ENCODE results near the gene PHACTR3. TPM values are rescaled to one million over a fixed set of nuclear protein-coding genes. Genes with fewer than 3 reads are reported as not detected.

The PHACTR3 gene
- total RNA-seq, 1 experiment from 2014 or later, result 0.11 TPM

- no peak overlapping the region for H3K4me3 ChIP-seq (ENCODE audit: low read depth, low read length)
- Mint-ChIP-seq H3K9me3 (ENCODE audit: unreplicated experiment) (no peaks in the 10 kb centered on the region), H3K27ac (ENCODE audit: unreplicated experiment) (no peak overlapping the region), H3K27me3 (ENCODE audit: insufficient read depth, unreplicated experiment) (peaks cover 44% of the 10 kb centered on the region), H3K4me3 (ENCODE audit: unreplicated experiment) (no peak overlapping the region), H3K4me1 (ENCODE audit: low read depth, unreplicated experiment) (no peaks in the 10 kb centered on the region), H3K36me3 (ENCODE audit: insufficient read depth, unreplicated experiment) (no peaks in the 10 kb centered on the region)
- no peaks in the 10 kb centered on the region; the same call in 1 of the 2 replicates for H3K27me3 ChIP-seq (replicated peaks; ENCODE audit: control insufficient read depth, insufficient read depth, low read length)
- no TSS peak for BruUV-seq (replicated peaks)
- H3K36me3 ChIP-seq (ENCODE audit: control insufficient read depth, insufficient read depth, low read length), result no peaks in the 10 kb centered on the region
- intact Hi-C loops (cut with micrococcal nuclease; ENCODE audit: unreplicated experiment), result no loop called here
- ChIA-PET POLR2A (no interaction called here), CTCF (no interaction called here)
- no peaks in the 10 kb centered on the region for H3K9me3 ChIP-seq
- TF ChIP-seq CTCF (IDR thresholded peaks at IDR 0.05; ENCODE audit: insufficient read depth in 1 of 2, low read depth in 1 of 2, low read length in 1 of 2, severe bottlenecking in 1 of 2, unreplicated experiment in 1 of 2), result no peak
- H3K4me1 ChIP-seq, result no peaks in the 10 kb centered on the region
- no peak for DNase-seq
Measured at GRCh38 chr20:59613861-59614260, 9.5 kb downstream of the PHACTR3 start.

GRCh38 chr20:59614714-59615113 is 10.4 kb downstream of the PHACTR3 start:
- BruUV-seq (replicated peaks), result no TSS peak
- no peaks in the 10 kb centered on the region for H3K36me3 Mint-ChIP-seq (ENCODE audit: insufficient read depth, unreplicated experiment)
- no peak overlapping the region for H3K27ac Mint-ChIP-seq (ENCODE audit: unreplicated experiment)
- CTCF ChIA-PET, result no interaction called here
- POLR2A ChIA-PET, result no interaction called here
- Histone ChIP-seq H3K9me3 (no peaks in the 10 kb centered on the region), H3K36me3 (ENCODE audit: control insufficient read depth, insufficient read depth, low read length) (no peaks in the 10 kb centered on the region), H3K4me1 (no peaks in the 10 kb centered on the region), H3K4me3 (ENCODE audit: low read depth, low read length) (no peak overlapping the region), H3K27me3 (replicated peaks; ENCODE audit: control insufficient read depth, insufficient read depth, low read length) (no peaks in the 10 kb centered on the region; the same call in 1 of the 2 replicates)
- no peaks in the 10 kb centered on the region for H3K4me1 Mint-ChIP-seq (ENCODE audit: low read depth, unreplicated experiment)
- H3K27me3 Mint-ChIP-seq (ENCODE audit: insufficient read depth, unreplicated experiment), result peaks cover 44% of the 10 kb centered on the region
- DNase-seq, result no peak
- intact Hi-C loops (cut with micrococcal nuclease; ENCODE audit: unreplicated experiment), result no loop called here
- no peaks in the 10 kb centered on the region for H3K9me3 Mint-ChIP-seq (ENCODE audit: unreplicated experiment)
- no peak for TF ChIP-seq CTCF (IDR thresholded peaks at IDR 0.05; ENCODE audit: insufficient read depth in 1 of 2, low read depth in 1 of 2, low read length in 1 of 2, severe bottlenecking in 1 of 2, unreplicated experiment in 1 of 2)
- no peak overlapping the region for H3K4me3 Mint-ChIP-seq (ENCODE audit: unreplicated experiment)

- no peaks in the 10 kb centered on the region for H3K9me3 Mint-ChIP-seq (ENCODE audit: unreplicated experiment)
- H3K27ac Mint-ChIP-seq (ENCODE audit: unreplicated experiment), result no peak overlapping the region
- no peaks in the 10 kb centered on the region for H3K9me3 ChIP-seq
- H3K4me1 Mint-ChIP-seq (ENCODE audit: low read depth, unreplicated experiment), result no peaks in the 10 kb centered on the region
- ChIA-PET POLR2A (no interaction called here), CTCF (interaction anchor here (1.0 to 1.1 kb wide), 2 partner anchors 16 to 19 kb away, joined by 4 read pairs; no protein-coding TSS in a partner anchor)
- H3K27me3 ChIP-seq (replicated peaks; ENCODE audit: control insufficient read depth, insufficient read depth, low read length), result no peaks in the 10 kb centered on the region; the same call in 1 of the 2 replicates
- no peaks in the 10 kb centered on the region for H3K36me3 ChIP-seq (ENCODE audit: control insufficient read depth, insufficient read depth, low read length)
- H3K4me1 ChIP-seq, result no peaks in the 10 kb centered on the region
- BruUV-seq (replicated peaks), result no TSS peak
- H3K4me3 ChIP-seq (ENCODE audit: low read depth, low read length), result no peak overlapping the region
- H3K36me3 Mint-ChIP-seq (ENCODE audit: insufficient read depth, unreplicated experiment), result no peaks in the 10 kb centered on the region
- peaks cover 48% of the 10 kb centered on the region for H3K27me3 Mint-ChIP-seq (ENCODE audit: insufficient read depth, unreplicated experiment)
- no peak for TF ChIP-seq CTCF (IDR thresholded peaks at IDR 0.05; ENCODE audit: insufficient read depth in 1 of 2, low read depth in 1 of 2, low read length in 1 of 2, severe bottlenecking in 1 of 2, unreplicated experiment in 1 of 2)
- intact Hi-C loops (cut with micrococcal nuclease; ENCODE audit: unreplicated experiment), result no loop called here
- H3K4me3 Mint-ChIP-seq (ENCODE audit: unreplicated experiment), result no peak overlapping the region
- DNase-seq, result no peak
Measured at GRCh38 chr20:59616306-59616705, 12.0 kb downstream of the PHACTR3 start.
